Loucy (cell line): ENCODE results near the gene C12orf75.

Experiments used
- CTCF ChIP-seq: fragments of 200-600 bp; sonication (generic); conservative IDR thresholded peaks from 2 replicates; pipeline ENCODE4 v1.5.1; 2014; ENCODE audit warnings: mild to moderate bottlenecking, antibody characterized with exemption, low read length
- EZH2phosphoT487 ChIP-seq: fragments of 200-600 bp; IDR thresholded peaks from 2 replicates; pipeline ENCODE4 v1.6.1; 2018; ENCODE audit warnings: antibody characterized with exemption, mild to moderate bottlenecking, moderate library complexity, borderline replicate concordance

- no peak for TF ChIP-seq CTCF
- no peak for TF ChIP-seq EZH2phosphoT487
Measured at GRCh38 chr12:105322070-105322469, 8.4 kb upstream of the C12orf75 start.
